GM12878 (cell line): ENCODE data around the gene LMX1B. TPM values are rescaled to one million over a fixed set of nuclear protein-coding genes. Genes with fewer than 3 reads are reported as not detected.

ENCODE experiments used
- ATAC-seq: fragments of 200-7000 bp; cut with Tn5 transposase; 3 replicates; pipeline ENCODE4 v1.9.1; 2020; ENCODE audit warnings: mild to moderate bottlenecking, moderate library complexity
- BruUV-seq: library from RNA; stranded (reverse); fragments of 400-500 nt; replicated peaks from 2 replicates; lab custom pipeline; 2021; lab: Mats Ljungman, UMichigan
- CTCF ChIA-PET: fragments of 300-600 bp; sonication (Branson Sonifier 250); formaldehyde crosslinking; extraction: SDS; loops from one replicate; lab custom pipeline; 2021; ENCODE audit warnings: inconsistent platforms; lab: Yijun Ruan, JAX
- POLR2A ChIA-PET: fragments of 350-600 bp; formaldehyde crosslinking; extraction: SDS; loops from one replicate; lab custom pipeline; 2021; ENCODE audit warnings: inconsistent platforms; lab: Charles Lee
- RAD21 ChIA-PET: fragments of 300-600 bp; sonication (Branson Sonifier 250); formaldehyde crosslinking; loops from one replicate; lab custom pipeline; 2023; ENCODE audit warnings: antibody characterized with exemption; ENCODE audit not compliant: unreplicated experiment; lab: Charles Lee
- SMC1A ChIA-PET: fragments of 300-600 bp; sonication (Branson Sonifier 250); formaldehyde crosslinking; loops from one replicate; lab custom pipeline; 2023; ENCODE audit not compliant: unreplicated experiment, uncharacterized antibody; lab: Charles Lee
- DNase-seq: peaks from one replicate; pipeline ENCODE4 v3.0.0-alpha.2; 2011; ENCODE audit warnings: low read depth, low spot score
- FAIRE-seq: peaks from 3 replicates; lab custom pipeline; 2011; peaks lifted over from hg19 to GRCh38; lab: Jason Lieb, UNC
- H2AFZ ChIP-seq: 2 replicates; pipeline ENCODE4 v1.6.0; 2011; ENCODE audit warnings: low read depth, low read length, control low read depth; ENCODE audit not compliant: control insufficient read depth
- H3K27ac ChIP-seq: 2 replicates; pipeline ENCODE4 v1.5.1; 2011; ENCODE audit warnings: control low read depth; ENCODE audit not compliant: control insufficient read depth, insufficient read depth
- H3K27me3 ChIP-seq, 2 experiments: replicated peaks in 1 of 2; 2 replicates each; pipeline versions ENCODE4 v1.6.0 to v1.6.1; 2011; ENCODE audit warnings: low read length in 1 of 2; ENCODE audit not compliant: control insufficient read depth in 2 of 2, insufficient read depth in 2 of 2
- H3K36me3 ChIP-seq, 2 experiments: 2 replicates each; pipeline ENCODE4 v1.5.1; 2011; ENCODE audit warnings: low read length in 1 of 2; ENCODE audit not compliant: control insufficient read depth in 2 of 2, insufficient read depth in 2 of 2
- H3K4me1 ChIP-seq: 2 replicates; pipeline ENCODE4 v1.6.1; 2011; ENCODE audit warnings: mild to moderate bottlenecking, low read length, moderate library complexity, mixed read lengths; ENCODE audit not compliant: control insufficient read depth, insufficient read depth
- H3K4me2 ChIP-seq: 2 replicates; pipeline ENCODE4 v1.6.0; 2011; ENCODE audit warnings: control low read depth; ENCODE audit not compliant: control insufficient read depth, insufficient read depth
- H3K4me3 ChIP-seq: fragments of 200-600 bp; sonication (generic); 2 replicates; pipeline ENCODE4 v1.5.1; 2016
- H3K79me2 ChIP-seq: 2 replicates; pipeline ENCODE4 v1.6.0; 2011; ENCODE audit warnings: low read length; ENCODE audit not compliant: control insufficient read depth, insufficient read depth
- H3K9ac ChIP-seq: 2 replicates; pipeline ENCODE4 v1.8.0; 2011; ENCODE audit warnings: low read length, control low read depth, mixed read lengths; ENCODE audit not compliant: control insufficient read depth, insufficient read depth
- H3K9me3 ChIP-seq: replicated peaks from 3 replicates; pipeline ENCODE4 v1.5.1; 2011; ENCODE audit warnings: mild to moderate bottlenecking, low read length; ENCODE audit not compliant: control insufficient read depth, insufficient read depth
- H4K20me1 ChIP-seq: 2 replicates; pipeline ENCODE4 v1.6.0; 2011; ENCODE audit not compliant: control insufficient read depth, insufficient read depth
- EZH2 ChIP-seq: IDR thresholded peaks from 2 replicates; pipeline ENCODE4 v1.6.1; 2012; ENCODE audit warnings: low read depth, mild to moderate bottlenecking, control low read depth, inconsistent platforms, low read length, borderline replicate concordance; ENCODE audit not compliant: control insufficient read depth
- HSF1 ChIP-seq: fragments of 150-350 bp; IDR thresholded peaks from 2 replicates; pipeline ENCODE4 v1.6.1; 2014; ENCODE audit warnings: mild to moderate bottlenecking, low read depth, low read length
- NBN ChIP-seq: fragments of 450-650 bp; IDR thresholded peaks from 2 replicates; pipeline ENCODE4 v1.6.1; 2016
- RELB ChIP-seq: fragments of 450-650 bp; IDR thresholded peaks from 2 replicates; pipeline ENCODE4 v1.6.1; 2017; ENCODE audit warnings: low read depth, mild to moderate bottlenecking, moderate library complexity
- SMARCA5 ChIP-seq: fragments of 450-650 bp; IDR thresholded peaks from 2 replicates; pipeline ENCODE4 v1.6.1; 2017; ENCODE audit warnings: mild to moderate bottlenecking
- STAT3 ChIP-seq: IDR thresholded peaks from 2 replicates; pipeline ENCODE4 v1.6.1; 2011; ENCODE audit warnings: low read depth, low read length, improper control_type of control experiment
- WGBS: methylation state at CpG from one replicate; pipeline ENCODE4 v1.1.6; 2016; ENCODE audit warnings: low lambda C conversion rate; ENCODE audit not compliant: insufficient replicate concordance, insufficient coverage; ENCODE audit errors: missing lambda C conversion rate; 5-methylcytosine and 5-hydroxymethylcytosine counted together
- in situ Hi-C: fragments of 300-500 bp; cut with MboI; formaldehyde crosslinking; loops from 9 replicates; pipeline ENCODE4 v1.14.3; 2018; ENCODE audit warnings: mixed read lengths
- intact Hi-C: fragments of 100-400 bp; cut with micrococcal nuclease; formaldehyde crosslinking; loops from one replicate; pipeline ENCODE4 v1.14.2; 2022; ENCODE audit not compliant: unreplicated experiment
- polyA plus RNA-seq, 11 experiments: library from polyadenylated mRNA; depleted of rRNA in 4 of 11; unstranded in 6 of 11; stranded (reverse) in 5 of 11; fragments of >200 nt; fragmentation: Nextera tagmentation in 4 of 11; fragmentation: Illumina TruSeq in 1 of 11; extraction: Ambion mirVana in 4 of 11; extraction: Trizol in 1 of 11; gene quantifications; 1 replicate in 1 of 11; 2 replicates in 10 of 11; pipeline versions ENCODE4 v1.2.1 to v1.2.3, GENCODE V29; 2011 to 2016; ENCODE audit warnings: inconsistent platforms in 2 of 11, missing spikeins in 2 of 11, low read depth in 1 of 11
- total RNA-seq, 4 experiments: library from RNA; depleted of rRNA in 3 of 4; stranded (reverse); fragments of >200 nt in 3 of 4; fragmentation: Illumina TruSeq in 1 of 4; extraction: Trizol in 1 of 4; gene quantifications; 2 replicates each; pipeline versions ENCODE4 v1.2.1 to v1.2.3, GENCODE V29; 2013 to 2021

Gene LMX1B
- total and polyA plus RNA-seq, 10 of the 15 experiments (the other 5 are each of a cell fraction or from before 2014, with no cell fraction given) = not detected

- Histone ChIP-seq H3K9me3 (no peaks in the 10 kb centered on the region), H3K27me3 (no peaks in the 10 kb centered on the region), H2AFZ (peak overlapping the region; percentile 89), H4K20me1 (no peaks in the 10 kb centered on the region), H3K79me2 (no peaks in the 10 kb centered on the region), H3K36me3 (no peaks in the 10 kb centered on the region), H3K9ac (peak overlapping the region; percentile 78), H3K4me3 (peak overlapping the region; percentile 81; the same call in 1 of the 2 replicates), H3K4me2 (peak overlapping the region; percentile 98), H3K4me1 (peaks cover 17% of the 10 kb centered on the region), H3K27ac (peak overlapping the region; percentile 82; the same call in 1 of the 2 replicates)
- RAD21 ChIA-PET = interaction anchor here (3.8 kb wide), 1 partner anchor 16 kb away, joined by 24 read pairs; no protein-coding TSS in a partner anchor
- DNase-seq (no peak), FAIRE-seq (no peak), ATAC-seq (peak; percentile 26)
- SMC1A ChIA-PET = no interaction called here
- no peak for TF ChIP-seq SMARCA5
- peak; percentile 99 for TF ChIP-seq HSF1
- no peak for TF ChIP-seq STAT3
- TF ChIP-seq NBN = no peak
- TF ChIP-seq EZH2 = no peak
- TF ChIP-seq RELB = no peak
- no TSS peak for BruUV-seq
- CTCF ChIA-PET = interaction anchor here (4.9 kb wide), 1 partner anchor 17 kb away, joined by 41 read pairs; no protein-coding TSS in a partner anchor
- WGBS = 50% methylated on average over 4 of the region's 4 CpGs
- POLR2A ChIA-PET = no interaction called here
- intact Hi-C loops (no loop called here), in situ Hi-C loops (no loop called here)
These were observed 107.8 kb downstream of the LMX1B start for GRCh38 chr9:126721564-126721981.
